Effector memory CD8-positive, alpha-beta T cell (primary cell): Measurements from ENCODE around the gene GDAP1L1.

Experiments
- ATAC-seq: fragments of 150-1000 bp; cut with Tn5 transposase; replicated peaks from 2 replicates; pipeline ENCODE4 v1.10.0; 2021; ENCODE audit warnings: mild to moderate bottlenecking, moderate library complexity
- DNase-seq, 3 experiments: peaks; one replicate each; pipeline ENCODE4 v3.0.0; 2021
- H3K27ac Mint-ChIP-seq, 2 donors: one replicate each; pipeline ENCODE4 v1.8.0; 2022; ENCODE audit warnings: mild to moderate bottlenecking in 2 of 2, mixed read lengths in 2 of 2, moderate library complexity in 2 of 2
- H3K27me3 Mint-ChIP-seq, 2 donors: one replicate each; pipeline ENCODE4 v1.8.0; 2022; ENCODE audit warnings: mixed read lengths in 2 of 2
- H3K36me3 Mint-ChIP-seq: one replicate; pipeline ENCODE4 v1.8.0; 2022; ENCODE audit warnings: mild to moderate bottlenecking, moderate library complexity, mixed read lengths; ENCODE audit not compliant: insufficient read depth
- H3K4me1 Mint-ChIP-seq, 2 donors: one replicate each; pipeline ENCODE4 v1.8.0; 2022; ENCODE audit warnings: low read depth in 2 of 2, mixed read lengths in 2 of 2
- H3K4me3 Mint-ChIP-seq, 2 donors: one replicate each; pipeline ENCODE4 v1.8.0; 2022; ENCODE audit warnings: mild to moderate bottlenecking in 2 of 2, mixed read lengths in 2 of 2, moderate library complexity in 2 of 2
- H3K9me3 Mint-ChIP-seq, 2 donors: one replicate each; pipeline ENCODE4 v1.8.0; 2022; ENCODE audit warnings: mixed read lengths in 2 of 2

The GDAP1L1 gene

DNA sequence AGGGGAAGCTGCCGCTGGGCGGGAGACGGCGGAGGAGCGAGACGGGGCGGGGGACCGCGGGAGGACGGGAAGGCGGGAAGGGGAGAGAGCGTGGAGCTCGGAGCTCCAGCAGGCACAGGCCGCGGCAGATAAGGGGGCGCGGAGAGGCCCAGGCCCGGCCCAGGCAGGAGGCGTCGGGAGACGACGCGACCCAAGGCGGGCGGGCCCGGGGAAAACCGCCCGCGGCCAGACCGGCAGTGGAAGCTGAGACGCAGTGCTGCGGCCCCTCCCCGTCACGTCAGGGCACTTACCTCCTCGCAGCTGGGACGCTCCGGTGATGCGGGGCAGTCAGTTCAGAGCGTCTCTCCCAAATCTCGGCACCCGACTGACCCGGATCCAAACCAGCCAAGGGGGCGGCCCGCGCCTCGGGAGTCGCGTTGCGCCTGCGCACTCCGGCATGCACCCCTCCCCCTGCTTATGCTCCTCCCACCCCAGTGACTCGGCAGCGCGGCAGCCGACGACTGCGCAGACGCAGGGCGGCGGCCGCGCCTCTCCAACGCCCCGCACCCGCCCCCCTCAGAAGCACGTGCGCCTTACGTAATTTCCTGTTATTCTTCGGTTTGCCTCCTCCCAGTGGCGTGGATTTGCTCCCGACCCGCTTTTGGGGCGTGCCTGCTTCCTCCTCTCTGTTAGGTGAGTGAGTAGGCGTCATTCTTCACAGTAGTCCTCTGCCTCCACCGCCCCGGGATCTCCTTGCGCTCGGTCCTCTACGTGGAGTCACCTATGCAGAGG is 36.5 kb upstream of the GDAP1L1 start, which contains the start of gene OSER1:
Gene OSER1, minus strand, starts transcription at position 366 of the 771 bp plus-strand sequence. CDS start 3,814 bp downstream, outside the sequence.
- Mint-ChIP-seq H3K4me1 (peaks cover 38 to 48% of the 10 kb centered on the region in 2 donors), H3K36me3 (peaks cover 41% of the 10 kb centered on the region), H3K9me3 (no peaks in the 10 kb centered on the region), H3K4me3 (peak within 1 kb of the TSS; percentile 98 to 99), H3K27ac (peak within 1 kb of the TSS; percentile 98), H3K27me3 (no peaks in the 10 kb centered on the region)
- ATAC-seq (peak; percentile 84), DNase-seq (peak; percentile 98 to 99 (median 99))

DNA sequence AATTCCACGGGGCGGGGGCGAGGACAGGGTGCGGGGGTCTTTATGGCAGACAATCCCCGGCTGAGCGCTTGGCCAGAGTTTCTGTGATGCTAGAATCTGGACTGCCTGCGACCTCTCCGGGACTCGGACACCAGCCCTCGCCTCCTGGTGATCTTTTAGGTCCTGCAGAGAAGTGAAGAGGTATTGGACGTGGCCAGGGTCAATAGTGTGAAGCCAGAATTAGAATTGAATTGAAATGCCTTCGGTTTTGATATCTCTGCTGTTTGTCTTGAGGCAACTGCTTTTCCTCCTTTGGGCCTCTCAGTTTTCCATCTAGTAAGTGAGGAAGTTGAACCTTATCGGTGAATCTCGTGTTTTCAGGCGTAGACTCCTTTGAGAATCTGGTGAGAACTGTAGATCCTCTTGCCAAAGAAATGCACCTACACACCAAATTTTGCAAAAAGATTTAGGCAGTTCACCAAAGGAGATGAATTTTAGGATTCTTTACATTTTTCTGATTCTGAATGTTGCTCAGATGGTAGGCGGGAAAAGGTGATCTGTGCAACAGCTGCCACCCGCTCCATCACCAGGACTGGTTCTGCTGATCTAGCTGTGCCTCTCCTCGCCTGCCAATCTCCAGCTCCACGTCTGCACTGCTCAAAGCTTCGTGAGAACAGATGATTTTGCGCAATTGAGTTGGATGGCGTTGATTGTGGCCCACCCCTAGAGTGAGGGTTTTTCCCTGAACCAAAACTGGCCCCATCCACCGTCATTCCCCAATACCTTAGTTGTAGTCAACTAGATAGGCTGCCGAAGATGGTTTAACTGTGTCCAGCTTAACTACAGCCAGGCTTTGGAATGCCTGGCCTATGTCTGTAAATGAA is 35.7 kb upstream of the GDAP1L1 start:
- no peak for ATAC-seq
- Mint-ChIP-seq H3K4me3 (peak overlapping the region; percentile 98 to 99), H3K27ac (peak overlapping the region; percentile 98), H3K27me3 (no peaks in the 10 kb centered on the region), H3K9me3 (no peaks in the 10 kb centered on the region), H3K4me1 (peaks cover 38 to 51% of the 10 kb centered on the region in 2 donors), H3K36me3 (peaks cover 33% of the 10 kb centered on the region)
- DNase-seq, result no peak

DNA sequence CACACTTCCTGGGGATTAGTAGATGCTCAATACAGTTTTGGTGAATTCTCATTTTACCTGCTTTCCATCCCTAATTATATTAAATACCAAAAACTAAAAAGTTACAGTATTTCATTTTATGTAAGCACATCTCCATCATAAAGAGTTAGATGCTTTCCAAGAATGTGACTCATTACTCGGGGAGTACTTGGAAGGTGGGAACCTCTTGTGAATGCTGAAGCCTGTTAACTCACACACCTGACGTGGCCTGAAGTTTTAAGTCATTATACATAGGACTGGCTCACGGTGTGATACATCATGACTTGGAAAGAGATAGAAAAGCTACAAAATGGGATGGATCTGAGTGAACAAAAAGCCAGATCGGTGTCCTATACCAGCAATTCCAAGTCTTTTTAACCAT is 34.3 kb upstream of the GDAP1L1 start:
- Mint-ChIP-seq H3K36me3 (peaks cover 31% of the 10 kb centered on the region), H3K4me3 (peak overlapping the region in 1 of 2 donors; percentile 98), H3K9me3 (no peaks in the 10 kb centered on the region), H3K4me1 (peaks cover 41 to 51% of the 10 kb centered on the region in 2 donors), H3K27ac (no peak overlapping the region), H3K27me3 (no peaks in the 10 kb centered on the region)
- DNase-seq (no peak), ATAC-seq (no peak)

DNA sequence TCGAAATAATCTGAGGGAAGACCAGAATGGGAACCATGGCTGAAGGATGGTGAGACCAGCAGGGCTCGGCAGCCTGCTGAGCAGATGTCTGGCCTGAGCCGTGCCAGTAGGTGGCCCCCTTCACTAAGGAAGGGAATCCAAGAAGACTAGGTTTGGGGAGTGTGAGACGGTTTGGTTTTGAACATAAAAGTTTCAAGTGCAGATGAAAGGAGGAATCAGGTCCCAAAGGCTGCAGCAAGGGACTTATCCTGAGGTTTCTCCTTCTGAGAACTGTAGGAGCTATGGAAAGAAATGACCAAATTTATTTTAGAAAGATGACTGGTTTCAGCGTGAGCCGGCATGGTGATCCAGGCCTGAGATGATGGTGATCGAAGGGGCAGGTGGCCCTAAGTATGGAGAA is 32.0 kb upstream of the GDAP1L1 start:
- Mint-ChIP-seq H3K9me3 (no peaks in the 10 kb centered on the region), H3K27me3 (no peaks in the 10 kb centered on the region), H3K4me1 (peaks cover 43 to 56% of the 10 kb centered on the region in 2 donors), H3K36me3 (peaks cover 23% of the 10 kb centered on the region), H3K4me3 (peak overlapping the region in 1 of 2 donors; percentile 24), H3K27ac (peak overlapping the region; percentile 35 to 61)
- DNase-seq (peak; percentile 68 to 75 (median 70)), ATAC-seq (no peak)

DNA sequence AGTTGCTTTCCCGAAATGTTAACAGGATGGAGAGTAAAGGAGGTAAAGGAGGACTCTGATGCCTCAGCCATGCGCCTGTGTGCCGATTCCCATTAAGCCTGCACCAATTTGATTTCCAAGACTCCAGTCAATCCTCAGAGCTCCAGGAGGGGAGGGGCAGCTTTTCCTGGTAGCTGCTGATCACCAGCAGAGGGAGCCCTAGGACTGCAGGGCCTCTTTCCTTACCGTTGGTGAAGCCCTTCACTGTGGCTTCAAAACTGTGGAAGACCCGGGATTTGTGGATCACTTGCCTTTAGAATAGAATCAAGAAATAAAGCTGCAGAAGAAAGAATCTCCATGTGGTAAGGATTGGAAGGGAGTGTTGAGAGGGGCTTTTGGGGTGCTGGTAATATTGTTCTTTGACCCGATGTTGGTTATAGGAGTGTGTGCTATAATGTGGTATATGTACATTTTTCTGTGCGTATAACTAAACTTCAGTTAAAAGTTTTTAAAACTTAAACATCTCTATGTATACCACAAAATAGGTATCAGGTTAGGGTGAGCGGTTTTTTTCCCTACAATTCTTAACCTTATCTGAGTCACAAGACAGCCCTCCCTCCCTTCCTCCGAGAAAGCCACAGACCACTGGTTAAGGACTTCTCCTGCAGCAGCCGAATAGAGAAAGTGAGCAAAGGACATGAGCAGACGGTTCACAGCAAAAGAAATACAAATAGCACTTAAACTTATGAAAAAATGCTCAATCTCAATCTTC is 29.6 kb upstream of the GDAP1L1 start:
- Mint-ChIP-seq H3K4me3 (peak overlapping the region; percentile 76 to 79), H3K9me3 (no peaks in the 10 kb centered on the region)
- peak; percentile 58 to 70 (median 66) for DNase-seq

DNA sequence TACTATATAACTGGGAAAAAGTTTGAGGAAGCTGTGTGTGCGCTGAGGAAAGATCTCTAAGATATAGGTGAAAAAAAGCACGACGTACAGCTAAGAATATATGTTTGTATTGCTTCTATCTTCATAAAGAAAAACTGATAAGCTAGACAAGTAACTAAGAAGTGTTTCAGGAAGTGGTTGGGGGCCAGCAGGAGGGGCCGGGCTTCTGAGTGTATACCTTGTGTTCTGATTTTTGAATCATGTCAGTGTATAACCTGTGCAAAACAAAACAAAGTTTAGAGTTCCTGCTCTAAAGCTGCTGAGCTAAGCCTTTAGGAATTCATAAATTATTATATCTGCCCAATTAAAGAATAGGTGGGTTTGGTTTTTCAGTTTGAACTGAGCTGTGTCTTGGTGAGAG is 28.7 kb upstream of the GDAP1L1 start:
- H3K36me3 Mint-ChIP-seq, result peaks cover 14% of the 10 kb centered on the region
- DNase-seq (peak in 2 of 3 experiments; percentile 22 to 31), ATAC-seq (peak; percentile 65)
- peak overlapping the region; percentile 76 to 79 for H3K4me3 Mint-ChIP-seq
- H3K4me1 Mint-ChIP-seq, result peaks cover 35 to 46% of the 10 kb centered on the region in 2 donors
- peak overlapping the region; percentile 76 to 92 for H3K27ac Mint-ChIP-seq
- no peaks in the 10 kb centered on the region for H3K9me3 Mint-ChIP-seq
- no peaks in the 10 kb centered on the region for H3K27me3 Mint-ChIP-seq

More for the DNA sequence above, 29.6 kb upstream of the GDAP1L1 start:
- ATAC-seq, result peak; percentile 72
- peaks cover 14% of the 10 kb centered on the region for H3K36me3 Mint-ChIP-seq
- H3K27me3 Mint-ChIP-seq, result no peaks in the 10 kb centered on the region
- H3K27ac Mint-ChIP-seq, result peak overlapping the region; percentile 76 to 92
- peaks cover 35 to 46% of the 10 kb centered on the region in 2 donors for H3K4me1 Mint-ChIP-seq

DNA sequence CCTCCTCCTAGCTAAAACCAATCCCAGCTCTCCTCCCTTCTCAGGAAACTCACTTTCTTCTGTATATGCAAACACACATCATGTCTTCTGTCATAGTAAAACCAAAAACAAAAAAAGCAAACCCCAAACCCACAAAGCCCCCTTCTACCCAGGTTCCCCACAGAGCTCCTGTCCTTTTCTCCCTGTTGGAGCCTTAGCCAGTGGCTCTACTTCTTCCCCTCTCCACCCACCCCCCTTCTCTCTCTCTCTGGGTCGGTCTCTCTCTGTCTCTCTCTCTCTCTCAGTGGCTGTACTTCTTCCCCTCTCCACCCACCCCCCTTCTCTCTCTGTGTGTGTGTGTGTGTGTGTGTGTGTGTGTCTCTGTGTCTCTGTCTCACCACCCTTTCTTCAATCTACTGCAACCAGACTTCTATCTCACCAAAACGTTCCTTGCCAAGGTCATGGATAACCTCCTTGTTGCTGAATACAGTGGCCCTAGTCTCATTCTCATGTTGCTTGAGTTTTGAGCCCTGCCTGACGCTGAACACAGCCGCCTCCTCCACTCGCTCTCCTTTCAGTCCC is 27.9 kb upstream of the GDAP1L1 start:
- H3K4me1 Mint-ChIP-seq, result peaks cover 35 to 46% of the 10 kb centered on the region in 2 donors
- H3K27ac Mint-ChIP-seq, result peak overlapping the region; percentile 21 to 70
- ATAC-seq (peak; percentile 11), DNase-seq (no peak)
- peaks cover 14% of the 10 kb centered on the region for H3K36me3 Mint-ChIP-seq
- H3K9me3 Mint-ChIP-seq, result no peaks in the 10 kb centered on the region
- H3K4me3 Mint-ChIP-seq, result peak overlapping the region; percentile 76 to 79
- no peaks in the 10 kb centered on the region for H3K27me3 Mint-ChIP-seq

DNA sequence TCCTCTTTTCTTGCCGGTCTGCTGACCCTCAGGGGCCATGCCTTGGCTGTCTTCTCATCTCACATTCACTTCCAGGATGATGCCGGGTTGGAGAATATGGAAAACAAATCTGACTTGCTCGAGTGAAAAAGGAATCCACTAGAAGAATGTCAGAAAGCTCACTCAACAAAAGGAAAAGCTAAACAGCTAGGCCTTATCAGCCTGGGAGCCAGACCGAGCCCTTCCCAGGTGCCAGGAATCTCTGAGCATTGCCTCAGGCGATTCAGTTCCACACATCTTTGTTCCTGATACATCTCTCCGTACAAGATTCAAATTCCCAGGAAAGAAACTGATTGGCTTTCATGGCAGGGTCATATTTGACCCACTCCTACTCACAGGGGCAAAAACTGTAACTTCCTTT is 27.3 kb upstream of the GDAP1L1 start:
- Mint-ChIP-seq H3K36me3 (peaks cover 14% of the 10 kb centered on the region), H3K9me3 (no peaks in the 10 kb centered on the region), H3K27ac (peak overlapping the region; percentile 21 to 70), H3K27me3 (no peaks in the 10 kb centered on the region), H3K4me1 (peaks cover 35 to 46% of the 10 kb centered on the region in 2 donors), H3K4me3 (peak overlapping the region; percentile 76 to 79)
- no peak for ATAC-seq
- no peak for DNase-seq

DNA sequence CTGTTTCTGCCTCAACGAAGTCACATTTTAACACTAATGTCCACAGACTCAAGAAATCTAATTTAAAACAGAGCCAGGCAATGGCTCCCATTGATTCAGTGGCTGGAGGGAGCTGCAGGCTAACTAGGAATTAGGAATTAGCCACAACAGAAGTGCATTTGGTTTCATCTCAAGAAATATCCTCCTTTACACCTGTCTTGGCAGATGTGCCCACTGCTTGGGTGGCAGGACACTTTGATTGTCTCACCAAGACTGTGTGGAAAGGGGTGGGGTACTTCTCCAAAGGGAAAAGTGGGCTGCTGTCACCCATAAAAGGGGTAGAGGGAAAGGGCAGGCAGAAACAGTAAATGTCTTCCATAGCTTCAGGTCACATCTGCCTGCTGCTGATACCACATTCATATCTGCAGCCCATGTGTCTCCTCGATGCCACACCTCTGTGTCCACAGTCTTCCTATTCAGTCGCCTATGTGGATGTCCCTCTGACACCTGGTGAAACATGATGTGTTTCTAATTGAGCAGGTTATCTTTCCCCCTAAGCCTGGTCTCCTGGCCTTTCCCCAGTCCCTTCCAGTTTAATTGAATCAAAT is 25.6 kb upstream of the GDAP1L1 start:
- H3K9me3 Mint-ChIP-seq, result no peaks in the 10 kb centered on the region
- DNase-seq, result no peak
- H3K4me1 Mint-ChIP-seq, result peaks cover 28 to 37% of the 10 kb centered on the region in 2 donors
- H3K36me3 Mint-ChIP-seq, result peaks cover 9% of the 10 kb centered on the region
- no peak for ATAC-seq
- no peak overlapping the region for H3K4me3 Mint-ChIP-seq
- H3K27ac Mint-ChIP-seq, result peak overlapping the region; percentile 70 to 89
- H3K27me3 Mint-ChIP-seq, result no peaks in the 10 kb centered on the region

DNA sequence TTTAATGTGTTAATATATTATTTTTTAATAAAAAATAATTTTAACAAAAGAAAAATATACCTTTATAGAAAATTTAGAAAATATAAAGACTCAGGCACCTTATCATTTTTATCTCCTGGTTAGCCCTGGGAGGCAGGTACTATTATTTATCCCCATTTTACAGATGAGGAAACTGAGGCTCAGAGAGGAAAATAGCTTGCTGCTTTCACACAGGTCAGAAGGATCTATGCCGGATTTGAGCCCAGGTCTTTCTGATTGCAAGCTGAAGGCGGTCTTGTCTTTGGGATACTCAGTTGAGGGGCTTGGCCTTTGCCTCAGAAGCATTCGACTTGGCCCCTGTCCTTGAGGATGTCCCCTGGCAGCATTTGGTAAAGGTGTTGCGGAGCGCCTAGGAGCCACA is 25.1 kb upstream of the GDAP1L1 start:
- Mint-ChIP-seq H3K4me1 (peaks cover 28 to 37% of the 10 kb centered on the region in 2 donors), H3K27ac (peak overlapping the region; percentile 41 to 89), H3K9me3 (no peaks in the 10 kb centered on the region), H3K4me3 (no peak overlapping the region), H3K27me3 (no peaks in the 10 kb centered on the region), H3K36me3 (peaks cover 9% of the 10 kb centered on the region)
- no peak for ATAC-seq
- no peak for DNase-seq

DNA sequence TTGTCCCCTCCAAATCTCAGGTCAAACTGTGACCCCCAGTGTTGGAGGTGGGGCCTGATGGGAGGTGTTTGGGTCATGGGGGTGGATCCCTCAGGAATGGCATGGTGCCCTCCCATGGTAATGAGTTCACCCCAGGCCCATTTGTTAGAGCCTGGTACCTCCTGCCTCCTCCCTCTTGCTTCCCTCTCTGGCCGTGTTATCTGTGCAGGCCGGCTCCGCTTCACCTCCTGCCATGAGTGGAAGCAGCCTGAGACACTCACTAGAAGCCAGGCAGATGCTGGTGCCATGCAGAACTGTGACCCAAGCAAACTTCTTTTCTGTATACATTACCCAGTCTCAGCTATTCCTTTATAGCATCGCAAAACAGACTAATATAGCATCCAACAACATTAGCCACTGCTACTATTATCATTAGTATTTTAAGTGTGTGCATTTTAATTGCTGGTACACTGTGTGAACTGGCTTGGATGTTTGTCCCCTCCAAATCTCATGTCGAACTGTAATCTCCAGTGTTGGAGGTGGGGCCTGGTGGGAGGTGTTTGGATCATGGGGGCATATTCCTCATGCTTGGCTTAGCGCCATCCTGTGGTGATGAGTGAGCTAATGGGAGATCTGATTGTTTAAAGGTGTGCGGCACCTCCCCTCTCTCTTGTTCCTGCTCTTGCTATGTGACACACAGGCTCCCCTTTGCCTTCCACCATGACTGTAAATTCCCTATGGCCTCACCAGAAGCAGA is 24.3 kb upstream of the GDAP1L1 start:
- peaks cover 22 to 30% of the 10 kb centered on the region in 2 donors for H3K4me1 Mint-ChIP-seq
- H3K9me3 Mint-ChIP-seq, result no peaks in the 10 kb centered on the region
- peak overlapping the region; percentile 21 to 41 for H3K27ac Mint-ChIP-seq
- H3K36me3 Mint-ChIP-seq, result peaks cover 9% of the 10 kb centered on the region
- no peaks in the 10 kb centered on the region for H3K27me3 Mint-ChIP-seq
- no peak overlapping the region for H3K4me3 Mint-ChIP-seq
- DNase-seq (no peak), ATAC-seq (no peak)

DNA sequence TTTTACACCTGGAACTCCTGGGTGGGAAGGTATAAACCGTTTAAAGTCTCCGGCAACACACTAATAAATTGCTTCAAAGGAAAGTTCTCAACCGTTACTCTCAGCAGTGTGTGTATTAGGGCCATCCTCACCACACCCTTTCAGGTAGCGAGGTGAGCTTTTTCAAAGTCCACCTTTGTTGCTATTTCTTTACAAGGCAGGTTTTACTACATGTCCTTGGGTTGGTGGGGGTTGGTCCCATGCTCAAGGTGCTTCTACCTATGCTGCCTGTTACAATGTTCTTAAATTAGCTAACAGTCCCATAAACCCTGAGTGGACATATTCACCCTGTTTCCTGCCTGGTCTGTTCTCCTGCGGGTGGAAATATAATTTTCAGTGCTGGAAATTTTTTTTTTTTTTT is 23.4 kb upstream of the GDAP1L1 start:
- H3K9me3 Mint-ChIP-seq, result no peaks in the 10 kb centered on the region
- peaks cover 9% of the 10 kb centered on the region for H3K36me3 Mint-ChIP-seq
- DNase-seq (no peak), ATAC-seq (no peak)
- H3K27me3 Mint-ChIP-seq, result no peaks in the 10 kb centered on the region
- no peak overlapping the region for H3K4me3 Mint-ChIP-seq
- peaks cover 16 to 22% of the 10 kb centered on the region in 2 donors for H3K4me1 Mint-ChIP-seq
- peak overlapping the region in 1 of 2 donors; percentile 22 for H3K27ac Mint-ChIP-seq
